ENCODE measurements around the gene RAP1GAP. TPM values are rescaled to one million over a fixed set of nuclear protein-coding genes. Genes with fewer than 3 reads are reported as not detected.
A peak's percentile ranks its signal among the peaks of the same experiment; 100 is the strongest.

RAP1GAP gene
- total and polyA plus RNA-seq, 9 of the 15 experiments (the other 6 are each of a cell fraction or from before 2014, with no cell fraction given): 0.29 to 30.2 (median 19.2) TPM

DNA sequence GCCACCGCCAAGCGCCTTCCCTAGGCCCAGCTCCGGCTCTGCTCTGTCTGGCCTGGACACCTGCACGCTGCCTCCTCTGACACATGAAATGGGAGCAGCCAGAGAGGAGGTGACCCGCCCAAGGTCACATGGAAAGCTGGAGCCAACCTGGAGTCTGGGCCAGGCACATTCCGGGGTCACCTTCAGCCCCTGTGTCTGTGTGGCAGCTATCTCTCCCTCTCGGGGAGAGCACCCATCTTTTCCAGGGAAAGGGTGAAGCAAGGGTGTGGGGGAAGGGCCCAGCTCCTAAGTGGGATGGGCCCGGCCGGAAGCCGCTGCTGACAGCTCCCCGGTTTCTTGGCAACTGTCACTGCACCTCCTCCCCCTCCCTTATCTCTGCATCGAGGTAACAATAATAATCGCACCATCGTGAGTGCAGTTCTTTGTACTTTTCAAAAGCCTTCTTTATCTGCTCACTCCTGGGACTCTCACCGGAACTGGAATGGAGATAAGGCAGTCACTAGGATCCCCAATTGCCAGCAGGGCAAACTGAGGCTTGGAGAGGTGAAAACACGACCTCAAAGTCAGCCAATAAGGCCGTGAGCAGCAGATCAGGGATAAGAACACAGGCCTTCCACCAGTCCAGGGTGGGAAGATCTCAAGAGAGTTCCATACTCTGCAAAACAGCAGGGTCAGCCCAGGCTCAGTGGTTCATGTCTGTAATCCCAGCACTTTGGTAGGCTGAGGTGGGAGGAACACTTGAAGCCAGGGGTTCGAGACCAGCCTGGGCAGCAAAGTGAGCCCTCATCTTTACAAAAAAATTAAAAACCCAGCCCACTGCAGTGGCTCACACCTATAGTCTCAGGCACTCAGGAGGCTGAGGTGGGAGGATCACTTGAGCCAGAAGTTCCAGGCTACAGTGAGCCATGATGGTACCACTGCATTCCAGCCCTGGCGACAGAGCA is 36.9 kb downstream of the RAP1GAP start (continued):
- TF ChIP-seq, protein P1, sequence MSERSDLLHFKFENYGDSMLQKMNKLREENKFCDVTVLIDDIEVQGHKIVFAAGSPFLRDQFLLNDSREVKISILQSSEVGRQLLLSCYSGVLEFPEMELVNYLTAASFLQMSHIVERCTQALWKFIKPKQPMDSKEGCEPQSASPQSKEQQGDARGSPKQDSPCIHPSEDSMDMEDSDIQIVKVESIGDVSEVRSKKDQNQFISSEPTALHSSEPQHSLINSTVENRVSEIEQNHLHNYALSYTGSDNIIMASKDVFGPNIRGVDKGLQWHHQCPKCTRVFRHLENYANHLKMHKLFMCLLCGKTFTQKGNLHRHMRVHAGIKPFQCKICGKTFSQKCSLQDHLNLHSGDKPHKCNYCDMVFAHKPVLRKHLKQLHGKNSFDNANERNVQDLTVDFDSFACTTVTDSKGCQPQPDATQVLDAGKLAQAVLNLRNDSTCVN (CRISPR knock-in tag; IDR thresholded peaks at IDR 0.05): no peak
- peak; percentile 38; the same call in 1 of the 2 replicates for TF ChIP-seq HCFC1 (IDR thresholded peaks at IDR 0.05; ENCODE audit: low read depth, low read length)
- TF ChIP-seq ZNF174 (CRISPR knock-in tag; IDR thresholded peaks at IDR 0.05): no peak
- peak; percentile 39 for TF ChIP-seq ZFP36 (IDR thresholded peaks at IDR 0.05; ENCODE audit: low read depth, low read length, partially characterized antibody)
- TF ChIP-seq SRSF7 (optimal IDR thresholded peaks at IDR 0.05; ENCODE audit: low read depth, low read length): no peak
- TF ChIP-seq, protein P2, sequence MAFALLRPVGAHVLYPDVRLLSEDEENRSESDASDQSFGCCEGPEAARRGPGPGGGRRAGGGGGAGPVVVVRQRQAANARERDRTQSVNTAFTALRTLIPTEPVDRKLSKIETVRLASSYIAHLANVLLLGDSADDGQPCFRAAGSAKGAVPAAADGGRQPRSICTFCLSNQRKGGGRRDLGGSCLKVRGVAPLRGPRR (CRISPR knock-in tag; IDR thresholded peaks at IDR 0.05): no peak; the same call in 1 of the 2 replicates
- TF ChIP-seq ZNF121 (CRISPR knock-in tag; conservative IDR thresholded peaks at IDR 0.05): no peak
- no peak; the same call in none of the 2 replicates for TF ChIP-seq ZNF431 (CRISPR knock-in tag; IDR thresholded peaks at IDR 0.05)
- TF ChIP-seq, protein P3, sequence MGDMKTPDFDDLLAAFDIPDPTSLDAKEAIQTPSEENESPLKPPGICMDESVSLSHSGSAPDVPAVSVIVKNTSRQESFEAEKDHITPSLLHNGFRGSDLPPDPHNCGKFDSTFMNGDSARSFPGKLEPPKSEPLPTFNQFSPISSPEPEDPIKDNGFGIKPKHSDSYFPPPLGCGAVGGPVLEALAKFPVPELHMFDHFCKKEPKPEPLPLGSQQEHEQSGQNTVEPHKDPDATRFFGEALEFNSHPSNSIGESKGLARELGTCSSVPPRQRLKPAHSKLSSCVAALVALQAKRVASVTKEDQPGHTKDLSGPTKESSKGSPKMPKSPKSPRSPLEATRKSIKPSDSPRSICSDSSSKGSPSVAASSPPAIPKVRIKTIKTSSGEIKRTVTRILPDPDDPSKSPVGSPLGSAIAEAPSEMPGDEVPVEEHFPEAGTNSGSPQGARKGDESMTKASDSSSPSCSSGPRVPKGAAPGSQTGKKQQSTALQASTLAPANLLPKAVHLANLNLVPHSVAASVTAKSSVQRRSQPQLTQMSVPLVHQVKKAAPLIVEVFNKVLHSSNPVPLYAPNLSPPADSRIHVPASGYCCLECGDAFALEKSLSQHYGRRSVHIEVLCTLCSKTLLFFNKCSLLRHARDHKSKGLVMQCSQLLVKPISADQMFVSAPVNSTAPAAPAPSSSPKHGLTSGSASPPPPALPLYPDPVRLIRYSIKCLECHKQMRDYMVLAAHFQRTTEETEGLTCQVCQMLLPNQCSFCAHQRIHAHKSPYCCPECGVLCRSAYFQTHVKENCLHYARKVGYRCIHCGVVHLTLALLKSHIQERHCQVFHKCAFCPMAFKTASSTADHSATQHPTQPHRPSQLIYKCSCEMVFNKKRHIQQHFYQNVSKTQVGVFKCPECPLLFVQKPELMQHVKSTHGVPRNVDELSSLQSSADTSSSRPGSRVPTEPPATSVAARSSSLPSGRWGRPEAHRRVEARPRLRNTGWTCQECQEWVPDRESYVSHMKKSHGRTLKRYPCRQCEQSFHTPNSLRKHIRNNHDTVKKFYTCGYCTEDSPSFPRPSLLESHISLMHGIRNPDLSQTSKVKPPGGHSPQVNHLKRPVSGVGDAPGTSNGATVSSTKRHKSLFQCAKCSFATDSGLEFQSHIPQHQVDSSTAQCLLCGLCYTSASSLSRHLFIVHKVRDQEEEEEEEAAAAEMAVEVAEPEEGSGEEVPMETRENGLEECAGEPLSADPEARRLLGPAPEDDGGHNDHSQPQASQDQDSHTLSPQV (IDR thresholded peaks at IDR 0.05): peak; percentile 95
- TF ChIP-seq, protein P4, sequence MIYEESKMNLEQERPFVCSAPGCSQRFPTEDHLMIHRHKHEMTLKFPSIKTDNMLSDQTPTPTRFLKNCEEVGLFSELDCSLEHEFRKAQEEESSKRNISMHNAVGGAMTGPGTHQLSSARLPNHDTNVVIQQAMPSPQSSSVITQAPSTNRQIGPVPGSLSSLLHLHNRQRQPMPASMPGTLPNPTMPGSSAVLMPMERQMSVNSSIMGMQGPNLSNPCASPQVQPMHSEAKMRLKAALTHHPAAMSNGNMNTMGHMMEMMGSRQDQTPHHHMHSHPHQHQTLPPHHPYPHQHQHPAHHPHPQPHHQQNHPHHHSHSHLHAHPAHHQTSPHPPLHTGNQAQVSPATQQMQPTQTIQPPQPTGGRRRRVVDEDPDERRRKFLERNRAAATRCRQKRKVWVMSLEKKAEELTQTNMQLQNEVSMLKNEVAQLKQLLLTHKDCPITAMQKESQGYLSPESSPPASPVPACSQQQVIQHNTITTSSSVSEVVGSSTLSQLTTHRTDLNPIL (CRISPR knock-in tag; IDR thresholded peaks at IDR 0.05): no peak
- no peak for TF ChIP-seq ZNF384 (IDR thresholded peaks at IDR 0.05; ENCODE audit: low read depth, low read length)
- no peak for TF ChIP-seq PCBP2 (IDR thresholded peaks at IDR 0.05; ENCODE audit: low read depth, low read length, poor library complexity, severe bottlenecking)
- TF ChIP-seq STAT5A (IDR thresholded peaks at IDR 0.05; ENCODE audit: borderline replicate concordance, low read length): peak; percentile 67; the same call in 1 of the 2 replicates
- no peak for TF ChIP-seq EWSR1 (IDR thresholded peaks at IDR 0.05; ENCODE audit: borderline replicate concordance, low read depth, partially characterized antibody)
- TF ChIP-seq COPS2 (conservative IDR thresholded peaks at IDR 0.05): no peak
- 0 out of 2 replicates have a peak, but pooled peaks have one; percentile 10 for TF ChIP-seq ELF4 (CRISPR knock-in tag; IDR thresholded peaks at IDR 0.05)
- peak; percentile 96 for TF ChIP-seq NBN (IDR thresholded peaks at IDR 0.05; ENCODE audit: low read depth)
- TF ChIP-seq KDM1A (IDR thresholded peaks at IDR 0.05): peak; percentile 93 to 97
- no peak; the same call in 1 of the 2 replicates for TF ChIP-seq MYBL2 (IDR thresholded peaks at IDR 0.05; ENCODE audit: low read depth)
- TF ChIP-seq MYBL2 (CRISPR knock-in tag; IDR thresholded peaks at IDR 0.05; ENCODE audit: borderline replicate concordance): no peak
- TF ChIP-seq TBP (optimal IDR thresholded peaks at IDR 0.05; ENCODE audit: low read depth, low read length): peak; percentile 23

Data from K562 (cell line).